ENCODE results near the gene PAK6. TPM values are rescaled to one million over a fixed set of nuclear protein-coding genes. Genes with fewer than 3 reads are reported as not detected.

Gene PAK6
- total and polyA plus RNA-seq, 4 donors: 0.05 to 0.17 (median 0.10) TPM

DNA sequence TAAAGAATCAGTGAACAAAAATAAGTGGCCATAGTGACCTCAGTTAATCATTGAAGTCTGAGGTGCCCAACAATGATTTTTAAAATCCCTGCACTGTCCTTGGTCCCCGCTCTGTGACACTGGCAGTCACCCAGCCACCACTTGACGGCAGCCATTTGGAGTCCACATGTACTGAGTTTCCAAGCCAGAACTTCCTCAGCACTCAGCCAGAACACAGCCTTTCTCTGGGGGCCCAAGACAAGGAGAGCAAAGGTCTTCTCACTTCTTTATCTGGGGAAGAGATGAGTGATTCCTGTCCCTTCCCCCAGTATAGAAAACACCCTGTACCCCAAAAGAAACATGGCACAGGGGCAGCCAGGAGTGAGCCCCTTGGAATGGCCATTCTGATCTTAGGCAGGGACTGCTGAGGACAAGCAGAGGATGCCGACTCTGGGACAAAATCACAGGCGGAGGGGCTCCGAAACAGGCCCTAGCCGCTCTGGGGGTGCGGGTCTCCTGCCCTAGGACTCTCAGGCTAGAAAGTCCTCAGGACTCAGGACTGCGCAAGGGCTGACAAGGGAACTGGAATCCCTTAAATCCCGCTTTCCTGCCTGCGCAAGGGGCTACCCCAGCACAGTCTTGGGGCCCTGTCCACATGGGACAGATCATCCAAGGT lies 12.8 kb downstream of the PAK6 start:
- no peak for DNase-seq (ENCODE audit: low spot score)
- Histone ChIP-seq H3K4me1 (ENCODE audit: control insufficient read depth in 4 of 4, insufficient read depth in 4 of 4, low read length in 3 of 4) (peaks cover 9 to 13% (median 11%) of the 10 kb centered on the region in 4 donors), H3K9me3 (ENCODE audit: control insufficient read depth in 4 of 4, low read length in 3 of 4) (no peaks in the 10 kb centered on the region), H3K36me3 (ENCODE audit: control insufficient read depth in 4 of 4, insufficient read depth in 3 of 4, low read depth in 1 of 4, low read length in 3 of 4) (no peaks in the 10 kb centered on the region), H3K27me3 (ENCODE audit: control insufficient read depth in 4 of 4, insufficient read depth in 4 of 4, low read length in 3 of 4) (peaks cover 0 to 4% (median under 1%) of the 10 kb centered on the region in 4 donors), H3K9ac (ENCODE audit: low read depth in 1 of 2, low read length in 2 of 2) (no peak overlapping the region), H3K27ac (ENCODE audit: low read depth in 1 of 2, low read length in 2 of 2) (no peak overlapping the region), H3K4me3 (ENCODE audit: low read depth in 1 of 3, low read length in 3 of 3) (no peak overlapping the region)
- TF ChIP-seq, protein P1, sequence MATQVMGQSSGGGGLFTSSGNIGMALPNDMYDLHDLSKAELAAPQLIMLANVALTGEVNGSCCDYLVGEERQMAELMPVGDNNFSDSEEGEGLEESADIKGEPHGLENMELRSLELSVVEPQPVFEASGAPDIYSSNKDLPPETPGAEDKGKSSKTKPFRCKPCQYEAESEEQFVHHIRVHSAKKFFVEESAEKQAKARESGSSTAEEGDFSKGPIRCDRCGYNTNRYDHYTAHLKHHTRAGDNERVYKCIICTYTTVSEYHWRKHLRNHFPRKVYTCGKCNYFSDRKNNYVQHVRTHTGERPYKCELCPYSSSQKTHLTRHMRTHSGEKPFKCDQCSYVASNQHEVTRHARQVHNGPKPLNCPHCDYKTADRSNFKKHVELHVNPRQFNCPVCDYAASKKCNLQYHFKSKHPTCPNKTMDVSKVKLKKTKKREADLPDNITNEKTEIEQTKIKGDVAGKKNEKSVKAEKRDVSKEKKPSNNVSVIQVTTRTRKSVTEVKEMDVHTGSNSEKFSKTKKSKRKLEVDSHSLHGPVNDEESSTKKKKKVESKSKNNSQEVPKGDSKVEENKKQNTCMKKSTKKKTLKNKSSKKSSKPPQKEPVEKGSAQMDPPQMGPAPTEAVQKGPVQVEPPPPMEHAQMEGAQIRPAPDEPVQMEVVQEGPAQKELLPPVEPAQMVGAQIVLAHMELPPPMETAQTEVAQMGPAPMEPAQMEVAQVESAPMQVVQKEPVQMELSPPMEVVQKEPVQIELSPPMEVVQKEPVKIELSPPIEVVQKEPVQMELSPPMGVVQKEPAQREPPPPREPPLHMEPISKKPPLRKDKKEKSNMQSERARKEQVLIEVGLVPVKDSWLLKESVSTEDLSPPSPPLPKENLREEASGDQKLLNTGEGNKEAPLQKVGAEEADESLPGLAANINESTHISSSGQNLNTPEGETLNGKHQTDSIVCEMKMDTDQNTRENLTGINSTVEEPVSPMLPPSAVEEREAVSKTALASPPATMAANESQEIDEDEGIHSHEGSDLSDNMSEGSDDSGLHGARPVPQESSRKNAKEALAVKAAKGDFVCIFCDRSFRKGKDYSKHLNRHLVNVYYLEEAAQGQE (IDR thresholded peaks at IDR 0.05): no peak
- TF ChIP-seq FOXA1 (IDR thresholded peaks at IDR 0.05) (no peak), SP1 (IDR thresholded peaks at IDR 0.05) (no peak), EGR1 (IDR thresholded peaks at IDR 0.05; ENCODE audit: low read depth in 2 of 2) (no peak), YY1 (IDR thresholded peaks at IDR 0.05) (no peak), JUND (IDR thresholded peaks at IDR 0.05) (no peak), RXRA (IDR thresholded peaks at IDR 0.05) (no peak), TAF1 (conservative IDR thresholded peaks at IDR 0.05) (no peak), GABPA (IDR thresholded peaks at IDR 0.05 in 1 of 2, conservative IDR thresholded peaks at IDR 0.05 in 1 of 2) (no peak), RAD21 (IDR thresholded peaks at IDR 0.05) (no peak)
- TF ChIP-seq, protein P2, sequence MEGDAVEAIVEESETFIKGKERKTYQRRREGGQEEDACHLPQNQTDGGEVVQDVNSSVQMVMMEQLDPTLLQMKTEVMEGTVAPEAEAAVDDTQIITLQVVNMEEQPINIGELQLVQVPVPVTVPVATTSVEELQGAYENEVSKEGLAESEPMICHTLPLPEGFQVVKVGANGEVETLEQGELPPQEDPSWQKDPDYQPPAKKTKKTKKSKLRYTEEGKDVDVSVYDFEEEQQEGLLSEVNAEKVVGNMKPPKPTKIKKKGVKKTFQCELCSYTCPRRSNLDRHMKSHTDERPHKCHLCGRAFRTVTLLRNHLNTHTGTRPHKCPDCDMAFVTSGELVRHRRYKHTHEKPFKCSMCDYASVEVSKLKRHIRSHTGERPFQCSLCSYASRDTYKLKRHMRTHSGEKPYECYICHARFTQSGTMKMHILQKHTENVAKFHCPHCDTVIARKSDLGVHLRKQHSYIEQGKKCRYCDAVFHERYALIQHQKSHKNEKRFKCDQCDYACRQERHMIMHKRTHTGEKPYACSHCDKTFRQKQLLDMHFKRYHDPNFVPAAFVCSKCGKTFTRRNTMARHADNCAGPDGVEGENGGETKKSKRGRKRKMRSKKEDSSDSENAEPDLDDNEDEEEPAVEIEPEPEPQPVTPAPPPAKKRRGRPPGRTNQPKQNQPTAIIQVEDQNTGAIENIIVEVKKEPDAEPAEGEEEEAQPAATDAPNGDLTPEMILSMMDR (IDR thresholded peaks at IDR 0.05; ENCODE audit: low read depth, low read length, missing input control): no peak
- TF ChIP-seq, protein P3, sequence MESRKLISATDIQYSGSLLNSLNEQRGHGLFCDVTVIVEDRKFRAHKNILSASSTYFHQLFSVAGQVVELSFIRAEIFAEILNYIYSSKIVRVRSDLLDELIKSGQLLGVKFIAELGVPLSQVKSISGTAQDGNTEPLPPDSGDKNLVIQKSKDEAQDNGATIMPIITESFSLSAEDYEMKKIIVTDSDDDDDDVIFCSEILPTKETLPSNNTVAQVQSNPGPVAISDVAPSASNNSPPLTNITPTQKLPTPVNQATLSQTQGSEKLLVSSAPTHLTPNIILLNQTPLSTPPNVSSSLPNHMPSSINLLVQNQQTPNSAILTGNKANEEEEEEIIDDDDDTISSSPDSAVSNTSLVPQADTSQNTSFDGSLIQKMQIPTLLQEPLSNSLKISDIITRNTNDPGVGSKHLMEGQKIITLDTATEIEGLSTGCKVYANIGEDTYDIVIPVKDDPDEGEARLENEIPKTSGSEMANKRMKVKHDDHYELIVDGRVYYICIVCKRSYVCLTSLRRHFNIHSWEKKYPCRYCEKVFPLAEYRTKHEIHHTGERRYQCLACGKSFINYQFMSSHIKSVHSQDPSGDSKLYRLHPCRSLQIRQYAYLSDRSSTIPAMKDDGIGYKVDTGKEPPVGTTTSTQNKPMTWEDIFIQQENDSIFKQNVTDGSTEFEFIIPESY (IDR thresholded peaks at IDR 0.05): no peak
- WGBS: 86% methylated on average over 10 of the region's 10 CpGs

DNA sequence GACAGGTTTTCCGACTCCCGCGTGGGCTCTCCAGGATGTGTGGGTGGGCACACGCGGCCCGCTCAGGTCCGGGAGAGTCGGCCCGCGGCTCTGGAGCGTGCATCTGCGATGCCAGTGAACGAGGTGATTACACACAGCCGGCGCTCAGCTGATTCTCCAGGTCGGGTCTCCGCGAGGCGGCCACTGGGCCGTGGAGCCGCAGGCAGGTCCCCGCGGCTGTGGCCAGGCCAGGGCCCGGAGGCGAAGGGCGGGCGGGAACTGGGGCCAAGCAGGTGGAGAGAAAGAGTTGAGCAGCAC lies 13.2 kb downstream of the PAK6 start:
- Histone ChIP-seq H3K4me1 (ENCODE audit: control insufficient read depth in 4 of 4, insufficient read depth in 4 of 4, low read length in 3 of 4) (peaks cover 9 to 13% (median 11%) of the 10 kb centered on the region in 4 donors), H3K9ac (ENCODE audit: low read depth in 1 of 2, low read length in 2 of 2) (no peak overlapping the region), H3K36me3 (ENCODE audit: control insufficient read depth in 4 of 4, insufficient read depth in 3 of 4, low read depth in 1 of 4, low read length in 3 of 4) (no peaks in the 10 kb centered on the region), H3K4me3 (ENCODE audit: low read depth in 1 of 3, low read length in 3 of 3) (peak overlapping the region in 1 of 3 donors; percentile 55), H3K27me3 (ENCODE audit: control insufficient read depth in 4 of 4, insufficient read depth in 4 of 4, low read length in 3 of 4) (peaks cover 0 to 4% (median under 1%) of the 10 kb centered on the region in 4 donors), H3K9me3 (ENCODE audit: control insufficient read depth in 4 of 4, low read length in 3 of 4) (no peaks in the 10 kb centered on the region), H3K27ac (ENCODE audit: low read depth in 1 of 2, low read length in 2 of 2) (no peak overlapping the region)
- WGBS: 48% methylated on average over 27 of the region's 27 CpGs
- DNase-seq (ENCODE audit: low spot score): no peak
- TF ChIP-seq RXRA (IDR thresholded peaks at IDR 0.05): no peak
- TF ChIP-seq, protein P4, sequence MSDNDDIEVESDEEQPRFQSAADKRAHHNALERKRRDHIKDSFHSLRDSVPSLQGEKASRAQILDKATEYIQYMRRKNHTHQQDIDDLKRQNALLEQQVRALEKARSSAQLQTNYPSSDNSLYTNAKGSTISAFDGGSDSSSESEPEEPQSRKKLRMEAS (IDR thresholded peaks at IDR 0.05): no peak
- TF ChIP-seq NR2F2 (IDR thresholded peaks at IDR 0.05): no peak
- TF ChIP-seq HNF4G (IDR thresholded peaks at IDR 0.05): no peak
- no peak for TF ChIP-seq TAF1 (conservative IDR thresholded peaks at IDR 0.05)
- no peak for TF ChIP-seq FOXA2 (IDR thresholded peaks at IDR 0.05)
- TF ChIP-seq EGR1 (IDR thresholded peaks at IDR 0.05; ENCODE audit: low read depth in 2 of 2): no peak
- TF ChIP-seq, protein P5, sequence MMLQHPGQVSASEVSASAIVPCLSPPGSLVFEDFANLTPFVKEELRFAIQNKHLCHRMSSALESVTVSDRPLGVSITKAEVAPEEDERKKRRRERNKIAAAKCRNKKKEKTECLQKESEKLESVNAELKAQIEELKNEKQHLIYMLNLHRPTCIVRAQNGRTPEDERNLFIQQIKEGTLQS (IDR thresholded peaks at IDR 0.05): no peak
- no peak for TF ChIP-seq GABPA (IDR thresholded peaks at IDR 0.05 in 1 of 2, conservative IDR thresholded peaks at IDR 0.05 in 1 of 2)
- TF ChIP-seq, protein P2 (IDR thresholded peaks at IDR 0.05; ENCODE audit: low read depth, low read length, missing input control): no peak
- TF ChIP-seq, protein P3 (IDR thresholded peaks at IDR 0.05): no peak

Data from liver (tissue), 9 donors.